ENCODE measurements around the gene GLP2R.

DNA sequence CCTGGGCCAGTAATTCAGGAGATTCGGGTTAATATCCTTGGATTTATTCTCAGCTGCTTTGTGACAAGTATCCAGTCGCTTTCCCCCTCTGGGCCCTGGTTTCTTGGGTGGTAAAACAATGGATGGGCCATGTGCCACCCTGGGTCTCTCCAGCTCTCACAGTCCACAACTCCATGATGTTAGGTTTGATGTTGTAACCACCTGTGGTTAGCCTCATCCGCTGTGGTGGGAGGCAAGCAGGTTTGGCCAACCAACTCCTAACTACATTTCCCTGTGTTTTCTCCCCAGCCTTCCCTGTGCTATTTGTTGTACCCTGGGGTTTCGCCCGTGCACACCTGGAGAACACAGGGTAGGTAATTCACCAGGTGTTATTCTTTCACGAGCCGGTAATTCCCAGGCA lies 35.1 kb downstream of the GLP2R start:
- no peak for TF ChIP-seq RAD21 (conservative IDR thresholded peaks at IDR 0.05)
- TF ChIP-seq, protein P1, sequence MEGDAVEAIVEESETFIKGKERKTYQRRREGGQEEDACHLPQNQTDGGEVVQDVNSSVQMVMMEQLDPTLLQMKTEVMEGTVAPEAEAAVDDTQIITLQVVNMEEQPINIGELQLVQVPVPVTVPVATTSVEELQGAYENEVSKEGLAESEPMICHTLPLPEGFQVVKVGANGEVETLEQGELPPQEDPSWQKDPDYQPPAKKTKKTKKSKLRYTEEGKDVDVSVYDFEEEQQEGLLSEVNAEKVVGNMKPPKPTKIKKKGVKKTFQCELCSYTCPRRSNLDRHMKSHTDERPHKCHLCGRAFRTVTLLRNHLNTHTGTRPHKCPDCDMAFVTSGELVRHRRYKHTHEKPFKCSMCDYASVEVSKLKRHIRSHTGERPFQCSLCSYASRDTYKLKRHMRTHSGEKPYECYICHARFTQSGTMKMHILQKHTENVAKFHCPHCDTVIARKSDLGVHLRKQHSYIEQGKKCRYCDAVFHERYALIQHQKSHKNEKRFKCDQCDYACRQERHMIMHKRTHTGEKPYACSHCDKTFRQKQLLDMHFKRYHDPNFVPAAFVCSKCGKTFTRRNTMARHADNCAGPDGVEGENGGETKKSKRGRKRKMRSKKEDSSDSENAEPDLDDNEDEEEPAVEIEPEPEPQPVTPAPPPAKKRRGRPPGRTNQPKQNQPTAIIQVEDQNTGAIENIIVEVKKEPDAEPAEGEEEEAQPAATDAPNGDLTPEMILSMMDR (IDR thresholded peaks at IDR 0.05; ENCODE audit: poor library complexity, severe bottlenecking) = no peak
